SK-N-SH (cell line): ENCODE results near the gene MAP4. TPM values are rescaled to one million over a fixed set of nuclear protein-coding genes. Genes with fewer than 3 reads are reported as not detected.

Experiments used
- CTCF ChIA-PET: fragments of 300-600, 350-600 bp; formaldehyde crosslinking; extraction: SDS; loops from one replicate; lab custom pipeline; 2021; lab: Yijun Ruan, JAX
- POLR2A ChIA-PET: fragments of 350-600 bp; sonication (Branson Sonifier 250); formaldehyde crosslinking; extraction: SDS; loops from one replicate; lab custom pipeline; 2020; ENCODE audit warnings: antibody characterized with exemption, inconsistent platforms; lab: Yijun Ruan, JAX
- DNase-seq: peaks from one replicate; pipeline ENCODE4 v3.0.0; 2012
- H2AFZ ChIP-seq: fragments of 200-600 bp; sonication (generic); 2 replicates; pipeline ENCODE4 v1.8.1; 2016; ENCODE audit warnings: antibody characterized with exemption, mild to moderate bottlenecking, low read depth
- H3F3A ChIP-seq: fragments of 200-600 bp; sonication (generic); replicated peaks from 2 replicates; pipeline ENCODE3; 2016; ENCODE audit warnings: antibody characterized with exemption, mild to moderate bottlenecking; ENCODE audit not compliant: insufficient read depth
- H3K27ac ChIP-seq, 2 experiments: fragments of 200-500 bp in 1 of 2; fragments of 200-600 bp in 1 of 2; sonication (Bioruptor generic) in 1 of 2; sonication (generic), shearing (Covaris generic) in 1 of 2; 2 replicates each; pipeline versions ENCODE4 v1.5.1 to v1.6.1; 2014 to 2016; ENCODE audit warnings: low read depth in 2 of 2, inconsistent platforms in 1 of 2, low read length in 1 of 2, mild to moderate bottlenecking in 1 of 2, mixed read lengths in 1 of 2
- H3K27me3 ChIP-seq: fragments of 200-600 bp; sonication (generic), shearing (Covaris generic); 2 replicates; pipeline ENCODE4 v1.6.1; 2016; ENCODE audit warnings: mixed run types; ENCODE audit not compliant: insufficient read depth
- H3K36me3 ChIP-seq, 2 experiments: fragments of 200-500 bp in 1 of 2; fragments of 200-600 bp in 1 of 2; sonication (Bioruptor generic) in 1 of 2; sonication (generic) in 1 of 2; replicated peaks in 1 of 2; 2 replicates each; pipeline versions ENCODE3 to v1.5.1; 2014 to 2016; ENCODE audit warnings: low read length in 1 of 2, mild to moderate bottlenecking in 1 of 2; ENCODE audit not compliant: insufficient read depth in 2 of 2, control insufficient read depth in 1 of 2
- H3K4me1 ChIP-seq, 2 experiments: fragments of 200-500 bp in 1 of 2; fragments of 200-600 bp in 1 of 2; sonication (Bioruptor generic) in 1 of 2; sonication (generic), shearing (Covaris generic) in 1 of 2; 2 replicates each; pipeline versions ENCODE4 v1.5.1 to v1.6.1; 2014 to 2016; ENCODE audit warnings: low read depth in 1 of 2, low read length in 1 of 2, mixed run types in 1 of 2; ENCODE audit not compliant: insufficient read depth in 2 of 2, control insufficient read depth in 1 of 2
- H3K4me2 ChIP-seq: fragments of 200-600 bp; sonication (generic), shearing (Covaris generic); 2 replicates; pipeline ENCODE4 v1.6.1; 2017; ENCODE audit warnings: mixed run types
- H3K4me3 ChIP-seq, 2 experiments: fragments of 200-500 bp in 1 of 2; fragments of 200-600 bp in 1 of 2; sonication (Bioruptor generic) in 1 of 2; sonication (generic), shearing (Covaris generic) in 1 of 2; 2 replicates each; pipeline versions ENCODE4 v1.5.1 to v1.8.1; 2014 to 2016; ENCODE audit warnings: low read depth in 2 of 2, inconsistent platforms in 1 of 2, low read length in 1 of 2, mild to moderate bottlenecking in 1 of 2, mixed read lengths in 1 of 2, moderate library complexity in 1 of 2
- H3K79me2 ChIP-seq: fragments of 200-600 bp; sonication (generic); 2 replicates; pipeline ENCODE4 v1.8.1; 2017; ENCODE audit warnings: mild to moderate bottlenecking; ENCODE audit not compliant: insufficient read depth
- H3K9ac ChIP-seq: fragments of 200-600 bp; sonication (generic); 2 replicates; pipeline ENCODE4 v1.6.1; 2017; ENCODE audit warnings: mixed run types
- H3K9me2 ChIP-seq: fragments of 200-600 bp; sonication (generic); 2 replicates; pipeline ENCODE4 v1.6.1; 2017; ENCODE audit warnings: mixed run types
- H3K9me3 ChIP-seq: fragments of 200-600 bp; sonication (generic); 2 replicates; pipeline ENCODE4 v1.6.1; 2017; ENCODE audit warnings: mixed run types, mild to moderate bottlenecking, moderate library complexity
- H4K20me1 ChIP-seq: fragments of 200-600 bp; sonication (generic); 2 replicates; pipeline ENCODE4 v1.6.1; 2017; ENCODE audit warnings: mild to moderate bottlenecking, mixed run types; ENCODE audit not compliant: insufficient read depth
- CHD2 ChIP-seq: fragments of 150-350 bp; IDR thresholded peaks from 2 replicates; pipeline ENCODE4 v1.6.1; 2018; ENCODE audit warnings: low read length; ENCODE audit not compliant: partially characterized antibody
- CTCF ChIP-seq: fragments of 200-600 bp; sonication (generic); IDR thresholded peaks from 2 replicates; pipeline ENCODE4 v1.6.1; 2017; ENCODE audit warnings: antibody characterized with exemption, mild to moderate bottlenecking, moderate library complexity
- ELF1 ChIP-seq: IDR thresholded peaks from 2 replicates; pipeline ENCODE4 v1.4.0; 2012
- FOXM1 ChIP-seq: IDR thresholded peaks from 2 replicates; pipeline ENCODE4 v1.4.0; 2012; ENCODE audit warnings: low read depth, mild to moderate bottlenecking
- GABPA ChIP-seq: IDR thresholded peaks from 2 replicates; pipeline ENCODE4 v1.4.0; 2012; ENCODE audit warnings: low read depth, mild to moderate bottlenecking
- GATA2 ChIP-seq: sonication (generic); formaldehyde crosslinking; IDR thresholded peaks from 2 replicates; pipeline ENCODE4 v1.5.0; 2020; ENCODE audit warnings: mild to moderate bottlenecking, missing genetic modification reagents
- IRF3 ChIP-seq: fragments of 150-350 bp; IDR thresholded peaks from 2 replicates; pipeline ENCODE4 v1.6.1; 2016; ENCODE audit warnings: mild to moderate bottlenecking, low read depth, low read length
- MAX ChIP-seq: IDR thresholded peaks from 2 replicates; pipeline ENCODE4 v1.4.0; 2012; ENCODE audit warnings: low read depth
- PBX3 ChIP-seq: IDR thresholded peaks from 2 replicates; pipeline ENCODE4; 2012
- POLR2AphosphoS5 ChIP-seq: IDR thresholded peaks from 2 replicates; pipeline ENCODE4 v1.6.1; 2012; ENCODE audit warnings: low read depth, low read length
- REST ChIP-seq: IDR thresholded peaks from 2 replicates; pipeline ENCODE4 v1.6.1; 2012; ENCODE audit warnings: mild to moderate bottlenecking, low read depth, low read length, moderate library complexity
- RXRA ChIP-seq: IDR thresholded peaks from 2 replicates; pipeline ENCODE4 v1.4.0; 2012; ENCODE audit warnings: low read depth, mild to moderate bottlenecking, borderline replicate concordance
- SMC3 ChIP-seq: IDR thresholded peaks from 2 replicates; pipeline ENCODE4 v1.6.1; 2012; ENCODE audit warnings: low read depth, low read length, improper control_type of control experiment
- ZBTB33 ChIP-seq: IDR thresholded peaks from 2 replicates; pipeline ENCODE4 v1.4.0; 2012; ENCODE audit warnings: low read depth, borderline replicate concordance
- WGBS: methylation state at CpG from one replicate; pipeline ENCODE4 v1.1.6; 2017; ENCODE audit warnings: low lambda C conversion rate; 5-methylcytosine and 5-hydroxymethylcytosine counted together
- polyA plus RNA-seq, 3 experiments: library from polyadenylated mRNA; depleted of rRNA; stranded (reverse); fragments of >200 nt; gene quantifications; 2 replicates each; pipeline ENCODE4 v1.2.3, GENCODE V29; 2012

Gene MAP4
- polyA plus RNA-seq, 1 of the 3 experiments (the other 2 are of a cell fraction) = 121 TPM

GRCh38 chr3:47824541-47825473 is 191.4 kb downstream of the MAP4 start (continued):
- TF ChIP-seq PBX3 = peak; percentile 32; the same call in 1 of the 2 replicates
- TF ChIP-seq REST = 0 out of 2 replicates have a peak, but pooled peaks have one; percentile 12
- no peak for TF ChIP-seq RXRA
- no peak for TF ChIP-seq GABPA
- TF ChIP-seq CTCF = peak; percentile 78
- TF ChIP-seq CHD2 = peak; percentile 79

- Histone ChIP-seq H3K9me2 (no peaks in the 10 kb centered on the region), H2AFZ (no peak overlapping the region), H3K79me2 (no peaks in the 10 kb centered on the region), H3K27ac (no peak overlapping the region), H3K4me1 (no peaks in the 10 kb centered on the region), H3K27me3 (no peaks in the 10 kb centered on the region), H3K4me2 (no peak overlapping the region), H3K9ac (no peak overlapping the region), H3K36me3 (peaks cover 21 to 36% of the 10 kb centered on the region in 2 experiments), H3K4me3 (no peak overlapping the region), H4K20me1 (no peaks in the 10 kb centered on the region), H3F3A (no peaks in the 10 kb centered on the region), H3K9me3 (no peaks in the 10 kb centered on the region)
- POLR2A ChIA-PET = interaction anchor here (1.0 kb wide), 1 partner anchor 9 kb away, joined by 3 read pairs; no protein-coding TSS in a partner anchor
- CTCF ChIA-PET = interaction anchor here (1.3 to 6.0 kb wide), 3 partner anchors 7 to 295 kb away, joined by 3 to 40 read pairs (median 11); no protein-coding TSS in a partner anchor
- TF ChIP-seq ZBTB33 (no peak), FOXM1 (no peak), REST (no peak), MAX (no peak), SMC3 (no peak), POLR2AphosphoS5 (no peak), ELF1 (no peak), RXRA (no peak), IRF3 (no peak), GATA2 (CRISPR knock-in tag) (no peak)
- WGBS = 99% methylated on average over 7 of the region's 7 CpGs
- DNase-seq = no peak
These were observed 198.6 kb downstream of the MAP4 start for GRCh38 chr3:47817609-47818008.
